ENCODE results near the gene JMJD8. TPM values are rescaled to one million over a fixed set of nuclear protein-coding genes. Genes with fewer than 3 reads are reported as not detected.

The JMJD8 gene
- total and polyA plus RNA-seq, 4 donors: 21.2 to 52.6 (median 33.4) TPM

DNA sequence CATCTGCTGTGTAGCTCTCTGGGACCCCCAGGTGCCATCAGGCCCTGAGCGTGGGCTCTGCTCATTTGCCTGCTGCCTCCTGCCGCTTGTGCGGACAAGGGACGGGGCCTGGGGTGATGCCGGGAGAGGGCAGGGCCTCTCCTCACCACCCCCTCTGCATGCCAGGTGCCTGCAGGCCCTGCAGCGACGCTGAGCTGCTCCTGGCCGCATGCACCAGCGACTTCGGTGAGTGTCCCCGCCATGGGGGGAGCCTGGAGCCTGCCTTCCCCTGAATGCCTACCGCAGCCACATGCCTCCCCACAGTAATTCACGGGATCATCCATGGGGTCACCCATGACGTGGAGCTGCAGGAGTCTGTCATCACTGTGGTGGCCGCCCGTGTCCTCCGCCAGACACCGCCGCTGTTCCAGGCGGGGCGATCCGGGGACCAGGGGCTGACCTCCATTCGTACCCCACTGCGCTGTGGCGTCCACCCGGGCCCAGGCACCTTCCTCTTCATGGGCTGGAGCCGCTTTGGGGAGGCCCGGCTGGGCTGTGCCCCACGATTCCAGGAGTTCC lies 32.7 kb upstream of the JMJD8 start:
- Histone ChIP-seq H3K36me3 (ENCODE audit: control insufficient read depth in 4 of 4, insufficient read depth in 3 of 4, low read depth in 1 of 4, low read length in 3 of 4) (peaks cover 0 to 2% (median 0%) of the 10 kb centered on the region in 4 donors), H3K4me3 (ENCODE audit: low read depth in 1 of 3, low read length in 3 of 3) (no peak overlapping the region), H3K9ac (ENCODE audit: low read depth in 1 of 2, low read length in 2 of 2) (no peak overlapping the region), H3K27me3 (ENCODE audit: control insufficient read depth in 4 of 4, insufficient read depth in 4 of 4, low read length in 3 of 4) (no peaks in the 10 kb centered on the region), H3K9me3 (ENCODE audit: control insufficient read depth in 4 of 4, low read length in 3 of 4) (no peaks in the 10 kb centered on the region), H3K27ac (ENCODE audit: low read depth in 1 of 2, low read length in 2 of 2) (no peak overlapping the region), H3K4me1 (ENCODE audit: control insufficient read depth in 4 of 4, insufficient read depth in 4 of 4, low read length in 3 of 4) (peaks cover 25 to 44% (median 35%) of the 10 kb centered on the region in 4 donors)
- WGBS: 90% methylated on average over 29 of the region's 29 CpGs
- DNase-seq (ENCODE audit: low spot score): no peak
- no peak for TF ChIP-seq RXRA (IDR thresholded peaks at IDR 0.05)
- TF ChIP-seq NR2F2 (IDR thresholded peaks at IDR 0.05): no peak
- TF ChIP-seq FOXA1 (IDR thresholded peaks at IDR 0.05): no peak
- no peak for TF ChIP-seq GABPA (IDR thresholded peaks at IDR 0.05 in 1 of 2, conservative IDR thresholded peaks at IDR 0.05 in 1 of 2)
- TF ChIP-seq EGR1 (IDR thresholded peaks at IDR 0.05; ENCODE audit: low read depth in 2 of 2): no peak
- no peak for TF ChIP-seq ZBTB33 (IDR thresholded peaks at IDR 0.05)
- TF ChIP-seq JUND (IDR thresholded peaks at IDR 0.05): no peak
- no peak for TF ChIP-seq FOXA2 (IDR thresholded peaks at IDR 0.05)
- no peak for TF ChIP-seq ATF3 (IDR thresholded peaks at IDR 0.05)
- TF ChIP-seq CTCF (IDR thresholded peaks at IDR 0.05; ENCODE audit: low read depth, low read length, missing input control): no peak
- TF ChIP-seq MAX (IDR thresholded peaks at IDR 0.05): no peak

GRCh38 chr16:716200-716568 lies 32.0 kb upstream of the JMJD8 start:
- Histone ChIP-seq H3K4me1 (ENCODE audit: control insufficient read depth in 4 of 4, insufficient read depth in 4 of 4, low read length in 3 of 4) (peaks cover 22 to 39% (median 30%) of the 10 kb centered on the region in 4 donors), H3K9ac (ENCODE audit: low read depth in 1 of 2, low read length in 2 of 2) (no peak overlapping the region), H3K27me3 (ENCODE audit: control insufficient read depth in 4 of 4, insufficient read depth in 4 of 4, low read length in 3 of 4) (no peaks in the 10 kb centered on the region), H3K4me3 (ENCODE audit: low read depth in 1 of 3, low read length in 3 of 3) (peak overlapping the region in 1 of 3 donors; percentile 74), H3K9me3 (ENCODE audit: control insufficient read depth in 4 of 4, low read length in 3 of 4) (no peaks in the 10 kb centered on the region), H3K36me3 (ENCODE audit: control insufficient read depth in 4 of 4, insufficient read depth in 3 of 4, low read depth in 1 of 4, low read length in 3 of 4) (peaks cover 0 to 2% (median 0%) of the 10 kb centered on the region in 4 donors), H3K27ac (ENCODE audit: low read depth in 1 of 2, low read length in 2 of 2) (no peak overlapping the region)
- peak; percentile 69 for DNase-seq (ENCODE audit: low spot score)
- 16% methylated on average over 12 of the region's 12 CpGs for WGBS
- TF ChIP-seq FOXA2 (IDR thresholded peaks at IDR 0.05) (no peak), MAX (IDR thresholded peaks at IDR 0.05) (no peak), SP1 (IDR thresholded peaks at IDR 0.05) (peak; percentile 53), HNF4A (conservative IDR thresholded peaks at IDR 0.05) (peak; percentile 35 to 38), YY1 (IDR thresholded peaks at IDR 0.05) (no peak), HNF4G (IDR thresholded peaks at IDR 0.05) (no peak), RAD21 (IDR thresholded peaks at IDR 0.05) (no peak), ATF3 (IDR thresholded peaks at IDR 0.05) (no peak), GABPA (IDR thresholded peaks at IDR 0.05 in 1 of 2, conservative IDR thresholded peaks at IDR 0.05 in 1 of 2) (peak in 1 of 2 donors; percentile 26), TAF1 (conservative IDR thresholded peaks at IDR 0.05) (no peak), REST (IDR thresholded peaks at IDR 0.05) (no peak), CTCF (IDR thresholded peaks at IDR 0.05; ENCODE audit: low read depth, low read length, missing input control) (no peak), FOXA1 (IDR thresholded peaks at IDR 0.05) (no peak), JUND (IDR thresholded peaks at IDR 0.05) (no peak), EGR1 (IDR thresholded peaks at IDR 0.05; ENCODE audit: low read depth in 2 of 2) (no peak), RXRA (IDR thresholded peaks at IDR 0.05) (peak; percentile 65 to 77)
